IMR-90 (cell line): ENCODE measurements around the gene MIER2.

Source experiments
- CEBPB ChIP-seq: IDR thresholded peaks from 2 replicates; pipeline ENCODE4 v1.6.1; 2012; ENCODE audit warnings: low read depth, low read length, improper control_type of control experiment
- CHD1 ChIP-seq: IDR thresholded peaks from 2 replicates; pipeline ENCODE4 v1.6.1; 2012; ENCODE audit warnings: low read depth, low read length, improper control_type of control experiment
- CTCF ChIP-seq: conservative IDR thresholded peaks from 2 replicates; pipeline ENCODE4 v1.5.1; 2012; ENCODE audit warnings: mild to moderate bottlenecking, low read depth, low read length, improper control_type of control experiment
- FOS ChIP-seq: fragments of 150-350 bp; IDR thresholded peaks from 2 replicates; pipeline ENCODE4 v1.6.1; 2016; ENCODE audit warnings: low read depth, low read length
- MAFK ChIP-seq: IDR thresholded peaks from 2 replicates; pipeline ENCODE4 v1.6.1; 2012; ENCODE audit warnings: low read depth, low read length, improper control_type of control experiment
- MAZ ChIP-seq: IDR thresholded peaks from 2 replicates; pipeline ENCODE4 v1.6.1; 2012; ENCODE audit warnings: low read depth, mild to moderate bottlenecking, low read length, improper control_type of control experiment, moderate library complexity, borderline replicate concordance
- MXI1 ChIP-seq: IDR thresholded peaks from 2 replicates; pipeline ENCODE4 v1.6.1; 2012; ENCODE audit warnings: low read depth, mild to moderate bottlenecking, low read length, moderate library complexity, borderline replicate concordance
- POLR2A ChIP-seq: IDR thresholded peaks from 2 replicates; pipeline ENCODE4 v1.6.1; 2012; ENCODE audit warnings: mild to moderate bottlenecking, low read depth, low read length
- RAD21 ChIP-seq: IDR thresholded peaks from 2 replicates; pipeline ENCODE4 v1.6.1; 2012; ENCODE audit warnings: low read length, improper control_type of control experiment
- RCOR1 ChIP-seq: IDR thresholded peaks from 2 replicates; pipeline ENCODE4 v1.6.1; 2012; ENCODE audit warnings: mild to moderate bottlenecking, low read length, improper control_type of control experiment; ENCODE audit not compliant: insufficient replicate concordance
- RFX5 ChIP-seq: IDR thresholded peaks from 2 replicates; pipeline ENCODE4 v1.8.0; 2012; ENCODE audit warnings: low read depth, mild to moderate bottlenecking, low read length, moderate library complexity
- SMC3 ChIP-seq: fragments of 150-350 bp; IDR thresholded peaks from 2 replicates; pipeline ENCODE4 v1.6.1; 2016; ENCODE audit warnings: low read depth, mild to moderate bottlenecking, antibody characterized with exemption, low read length, moderate library complexity
- USF2 ChIP-seq: fragments of 150-350 bp; IDR thresholded peaks from 2 replicates; pipeline ENCODE4 v1.6.1; 2017; ENCODE audit warnings: mild to moderate bottlenecking, antibody characterized with exemption, low read length, low read depth

DNA sequence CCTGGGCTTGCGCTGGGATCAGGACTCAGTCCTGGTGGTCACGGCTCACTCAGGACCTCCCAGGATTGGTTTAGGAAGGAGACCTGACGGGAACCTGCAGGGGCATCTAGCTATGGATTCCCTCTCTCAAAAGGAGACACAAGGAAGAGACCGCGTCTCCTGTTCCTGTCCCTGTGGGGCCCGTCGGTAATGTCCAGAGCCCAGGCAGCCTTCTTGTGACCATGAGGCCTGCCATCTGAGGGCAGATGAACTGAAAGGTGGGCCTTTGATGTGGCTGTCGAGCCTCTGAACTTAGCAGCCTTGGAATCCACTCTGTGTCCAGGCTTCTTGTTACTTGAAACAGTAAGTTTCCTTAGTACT is 31.5 kb upstream of the MIER2 start:
- TF ChIP-seq CTCF (no peak), MAFK (no peak), POLR2A (no peak), CEBPB (no peak), MAZ (no peak), RCOR1 (no peak), USF2 (no peak), CHD1 (no peak), SMC3 (no peak), MXI1 (no peak), FOS (no peak), RAD21 (no peak), RFX5 (no peak)
